ENCODE results near the gene ZNF587B.

The ZNF587B gene

DNA sequence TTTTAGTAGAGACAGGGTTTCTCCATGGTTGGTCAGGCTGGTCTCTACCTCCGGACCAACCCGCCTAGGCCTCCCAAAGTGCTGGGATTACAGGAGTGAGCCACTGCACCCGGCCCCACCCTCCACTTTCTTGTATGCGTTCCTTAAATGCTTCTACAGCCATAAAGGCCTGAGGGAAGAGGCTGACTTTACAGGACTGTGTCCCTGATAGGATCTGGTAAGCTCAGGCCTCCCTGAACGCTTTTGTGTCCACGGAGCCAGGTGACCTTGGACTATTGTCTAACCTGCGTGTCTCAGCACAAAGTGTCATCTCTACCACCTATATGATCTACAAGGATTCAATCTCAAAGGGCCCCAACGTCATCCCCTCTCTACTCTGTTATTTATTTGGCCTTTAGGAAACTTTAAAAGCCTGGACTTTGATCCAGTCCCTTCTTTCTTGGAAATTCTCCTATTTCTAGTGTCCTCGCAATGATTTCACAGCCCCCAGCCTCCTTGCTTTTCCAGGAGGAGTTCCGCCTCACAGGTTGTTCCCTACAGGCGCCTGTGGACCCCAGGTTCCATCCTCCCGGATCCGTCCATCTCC lies 16.1 kb upstream of the ZNF587B start:
- H3K4me3 ChIP-seq (replicated peaks in 1 of 2; ENCODE audit: low read depth in 2 of 2, low read length in 2 of 2): peak overlapping the region; percentile 91 to 95
- no peak for DNase-seq (ENCODE audit: low read depth in 2 of 2)
- TF ChIP-seq, protein P1, sequence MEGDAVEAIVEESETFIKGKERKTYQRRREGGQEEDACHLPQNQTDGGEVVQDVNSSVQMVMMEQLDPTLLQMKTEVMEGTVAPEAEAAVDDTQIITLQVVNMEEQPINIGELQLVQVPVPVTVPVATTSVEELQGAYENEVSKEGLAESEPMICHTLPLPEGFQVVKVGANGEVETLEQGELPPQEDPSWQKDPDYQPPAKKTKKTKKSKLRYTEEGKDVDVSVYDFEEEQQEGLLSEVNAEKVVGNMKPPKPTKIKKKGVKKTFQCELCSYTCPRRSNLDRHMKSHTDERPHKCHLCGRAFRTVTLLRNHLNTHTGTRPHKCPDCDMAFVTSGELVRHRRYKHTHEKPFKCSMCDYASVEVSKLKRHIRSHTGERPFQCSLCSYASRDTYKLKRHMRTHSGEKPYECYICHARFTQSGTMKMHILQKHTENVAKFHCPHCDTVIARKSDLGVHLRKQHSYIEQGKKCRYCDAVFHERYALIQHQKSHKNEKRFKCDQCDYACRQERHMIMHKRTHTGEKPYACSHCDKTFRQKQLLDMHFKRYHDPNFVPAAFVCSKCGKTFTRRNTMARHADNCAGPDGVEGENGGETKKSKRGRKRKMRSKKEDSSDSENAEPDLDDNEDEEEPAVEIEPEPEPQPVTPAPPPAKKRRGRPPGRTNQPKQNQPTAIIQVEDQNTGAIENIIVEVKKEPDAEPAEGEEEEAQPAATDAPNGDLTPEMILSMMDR (IDR thresholded peaks at IDR 0.05; ENCODE audit: low read depth, low read length): no peak

DNA sequence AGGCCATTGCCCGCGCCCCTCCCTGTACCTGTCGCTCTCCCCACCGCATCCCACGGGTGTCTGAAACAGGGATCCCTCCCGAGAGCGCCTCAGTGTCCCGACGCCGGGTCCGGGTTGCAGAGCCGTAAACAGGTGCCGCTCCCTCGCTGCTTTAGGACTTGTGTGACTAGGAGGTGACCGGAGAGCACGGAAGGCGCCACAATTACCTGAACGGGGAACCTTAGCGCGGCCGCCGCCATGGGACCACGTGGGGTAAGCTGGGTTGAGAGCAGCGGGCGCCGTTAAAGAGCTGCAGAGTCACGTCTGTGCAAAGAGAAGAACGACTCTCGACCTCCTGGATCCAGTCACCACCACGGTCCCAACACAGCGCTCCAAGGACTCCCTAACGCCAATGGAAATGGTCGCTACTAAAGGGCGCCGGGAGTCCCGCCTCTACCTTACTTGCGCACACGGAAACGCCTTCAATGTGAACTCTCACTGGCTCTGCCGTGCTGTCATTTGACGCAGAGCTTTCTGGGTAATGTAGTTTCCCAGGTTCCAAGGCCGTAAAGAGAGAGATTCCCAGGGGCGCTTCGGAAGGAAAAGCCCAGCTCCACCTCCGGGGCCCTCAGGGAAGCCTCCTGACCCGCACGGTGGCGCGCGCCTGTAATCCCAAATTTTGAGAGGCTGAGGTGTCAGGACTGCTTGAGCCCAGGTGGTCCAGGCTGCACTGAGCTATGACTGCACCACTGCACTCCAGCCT lies 15.4 kb upstream of the ZNF587B start, which contains the start of gene ZNF552:
ZNF552 (minus strand) TSS at position 409 of the 742 bp plus-strand sequence; CDS start at position 239, 170 bp downstream.
- DNase-seq (ENCODE audit: low read depth in 2 of 2): peak; percentile 93
- peak within 1 kb of the TSS; percentile 91 to 95 for H3K4me3 ChIP-seq (replicated peaks in 1 of 2; ENCODE audit: low read depth in 2 of 2, low read length in 2 of 2)
- TF ChIP-seq, protein P1 (IDR thresholded peaks at IDR 0.05; ENCODE audit: low read depth, low read length): no peak

DNA sequence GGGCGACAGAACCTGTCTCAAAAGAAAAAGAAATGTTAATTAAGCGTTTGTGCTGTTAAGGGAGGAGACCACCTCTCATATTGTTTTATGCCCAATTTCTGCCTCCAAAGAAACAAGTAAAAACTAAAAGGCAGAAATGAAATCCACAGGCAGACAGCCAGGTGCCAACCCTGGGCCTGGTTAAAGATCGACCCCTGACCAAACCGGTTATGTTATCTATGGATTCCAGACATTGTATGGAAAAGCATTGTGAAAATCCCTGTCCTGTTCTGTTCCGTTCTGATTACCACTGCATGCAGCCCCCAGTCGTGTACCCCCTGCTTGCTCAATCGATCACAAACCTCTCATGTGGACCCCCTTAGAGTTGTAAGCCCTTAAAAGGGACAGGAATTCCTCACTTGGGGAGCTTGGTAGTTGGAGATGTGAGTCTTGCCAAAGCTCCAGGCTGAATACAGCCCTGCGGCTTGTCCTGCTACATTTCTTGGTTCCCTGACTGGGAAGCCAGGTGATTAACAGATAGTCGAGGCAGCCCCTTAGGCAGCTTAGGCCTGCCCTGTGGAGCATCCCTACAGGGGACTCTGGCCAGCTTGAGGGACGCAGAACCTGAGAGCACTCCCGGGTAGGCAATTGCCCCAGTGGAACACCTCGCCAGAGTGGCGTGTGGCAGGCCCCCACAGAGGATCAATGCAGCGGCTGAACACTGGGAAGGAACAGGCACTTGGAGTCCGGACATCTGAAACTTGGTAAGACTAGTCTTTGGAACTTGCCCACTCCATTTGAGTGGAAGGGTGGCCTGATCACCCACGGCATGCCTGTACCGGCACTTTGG lies 14.6 kb upstream of the ZNF587B start:
- no peak for DNase-seq (ENCODE audit: low read depth in 2 of 2)
- peak overlapping the region in 1 of 2 donors; percentile 95 for H3K4me3 ChIP-seq (replicated peaks in 1 of 2; ENCODE audit: low read depth in 2 of 2, low read length in 2 of 2)
- TF ChIP-seq, protein P1 (IDR thresholded peaks at IDR 0.05; ENCODE audit: low read depth, low read length): no peak

DNA sequence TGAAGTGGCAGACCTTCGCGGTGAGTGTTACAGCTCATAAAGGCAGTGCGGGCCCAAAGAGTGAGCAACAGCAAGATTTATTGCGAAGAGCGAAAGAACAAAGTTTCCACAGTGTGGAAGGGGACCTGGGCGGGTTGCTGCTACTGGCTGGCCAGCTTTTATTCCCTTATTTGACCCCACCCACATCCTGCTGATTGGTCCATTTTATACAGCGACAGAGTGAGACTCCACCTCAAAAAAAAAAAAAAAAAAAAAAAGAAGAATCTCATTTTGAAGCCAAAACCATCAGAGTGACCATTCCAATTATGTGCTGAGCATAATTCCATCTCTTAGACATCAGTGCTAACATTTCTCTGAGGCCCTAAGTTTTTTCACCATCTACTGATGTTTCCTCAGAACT lies 13.4 kb upstream of the ZNF587B start:
- H3K4me3 ChIP-seq (replicated peaks in 1 of 2; ENCODE audit: low read depth in 2 of 2, low read length in 2 of 2): no peak overlapping the region
- DNase-seq (ENCODE audit: low read depth in 2 of 2): peak in 1 of 2 donors; percentile 19
- TF ChIP-seq, protein P1 (IDR thresholded peaks at IDR 0.05; ENCODE audit: low read depth, low read length): no peak

DNA sequence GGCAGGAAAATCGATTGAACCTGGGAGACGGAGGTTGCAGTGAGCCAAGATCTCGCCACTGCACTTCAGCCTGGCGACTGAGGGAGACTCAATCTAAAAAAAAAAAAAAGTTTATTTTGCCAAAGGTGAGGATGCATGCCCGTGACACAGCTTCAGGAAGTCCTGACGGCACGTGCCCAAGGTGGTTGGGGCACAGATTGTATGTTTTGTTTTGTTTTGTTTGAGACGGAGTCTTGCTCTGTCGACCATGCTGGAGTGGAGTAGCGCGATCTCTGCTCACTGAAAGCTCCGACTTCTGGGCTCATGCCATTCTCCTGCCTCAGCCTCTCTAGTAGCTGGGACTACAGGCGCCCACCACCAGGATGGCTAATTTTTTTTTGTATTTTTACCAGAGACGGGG lies 12.1 kb upstream of the ZNF587B start:
- H3K4me3 ChIP-seq (replicated peaks in 1 of 2; ENCODE audit: low read depth in 2 of 2, low read length in 2 of 2): no peak overlapping the region
- TF ChIP-seq, protein P1 (IDR thresholded peaks at IDR 0.05; ENCODE audit: low read depth, low read length): no peak
- no peak for DNase-seq (ENCODE audit: low read depth in 2 of 2)

DNA sequence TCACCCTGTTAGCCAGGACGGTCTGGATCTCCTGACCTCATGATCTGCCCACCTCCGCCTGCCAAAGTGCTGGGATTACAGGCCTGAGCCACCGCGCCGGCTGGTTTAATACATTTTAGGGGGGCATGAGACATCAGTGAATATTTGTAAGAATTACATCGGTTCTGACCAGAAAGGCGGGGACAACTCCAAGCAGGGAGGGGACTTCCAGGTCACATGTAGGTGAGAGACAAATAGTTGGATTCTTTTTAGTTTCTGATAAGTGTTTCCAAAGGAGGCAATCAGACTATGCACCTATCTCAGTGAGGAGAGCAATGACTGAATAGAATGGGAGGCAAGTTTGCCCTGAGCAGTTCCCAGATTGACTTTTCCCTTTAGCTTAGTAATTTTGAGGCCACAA lies 11.7 kb upstream of the ZNF587B start:
- TF ChIP-seq, protein P1 (IDR thresholded peaks at IDR 0.05; ENCODE audit: low read depth, low read length): no peak
- H3K4me3 ChIP-seq (replicated peaks in 1 of 2; ENCODE audit: low read depth in 2 of 2, low read length in 2 of 2): no peak overlapping the region
- no peak for DNase-seq (ENCODE audit: low read depth in 2 of 2)

Data from cardiac fibroblast (primary cell).